Measurements from ENCODE around the gene SLC35F3. TPM values are rescaled to one million over a fixed set of nuclear protein-coding genes. Genes with fewer than 3 reads are reported as not detected.

SLC35F3 gene
- total RNA-seq, 6 experiments from 2014 or later: not detected

GRCh38 chr1:234132795-234133194 is 228.3 kb downstream of the SLC35F3 start:
- TF ChIP-seq POLR2A (IDR thresholded peaks at IDR 0.05): no peak
- TF ChIP-seq CTCF (IDR thresholded peaks at IDR 0.05): no peak
- intact Hi-C loops (cut with DNase I): no loop called here
- Histone ChIP-seq H3K4me3 (no peak overlapping the region), H3K36me3 (no peaks in the 10 kb centered on the region), H3K9me3 (no peaks in the 10 kb centered on the region), H3K4me1 (no peaks in the 10 kb centered on the region), H3K27ac (no peak overlapping the region), H3K27me3 (no peaks in the 10 kb centered on the region)
- 81% methylated on average over 2 of the region's 2 CpGs for WGBS (ENCODE audit: insufficient coverage, low coverage, low lambda C conversion rate, missing lambda C conversion rate)
- no peak for DNase-seq
- no peak for ATAC-seq

DNA sequence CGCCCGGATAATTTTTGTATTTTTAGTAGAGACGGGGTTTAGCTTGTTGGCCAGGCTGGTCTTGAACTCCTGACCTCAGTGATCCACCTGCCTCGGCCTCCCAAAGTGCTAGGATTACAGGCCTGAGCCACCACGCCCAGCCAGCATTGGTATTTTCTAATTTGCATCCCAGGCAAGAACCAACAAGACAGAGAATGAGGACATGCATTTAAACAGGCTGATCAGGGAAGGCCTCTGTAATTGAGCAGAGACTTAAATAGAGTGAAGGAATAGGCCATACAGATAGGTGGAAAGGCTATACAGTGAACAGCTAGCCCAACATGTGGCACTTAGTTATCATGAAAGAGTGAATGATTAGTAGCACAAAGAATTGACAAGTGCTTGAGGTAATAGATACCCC is 230.4 kb downstream of the SLC35F3 start:
- 57% methylated on average over 4 of the region's 5 CpGs for WGBS (ENCODE audit: insufficient coverage, low coverage, low lambda C conversion rate, missing lambda C conversion rate)

DNA sequence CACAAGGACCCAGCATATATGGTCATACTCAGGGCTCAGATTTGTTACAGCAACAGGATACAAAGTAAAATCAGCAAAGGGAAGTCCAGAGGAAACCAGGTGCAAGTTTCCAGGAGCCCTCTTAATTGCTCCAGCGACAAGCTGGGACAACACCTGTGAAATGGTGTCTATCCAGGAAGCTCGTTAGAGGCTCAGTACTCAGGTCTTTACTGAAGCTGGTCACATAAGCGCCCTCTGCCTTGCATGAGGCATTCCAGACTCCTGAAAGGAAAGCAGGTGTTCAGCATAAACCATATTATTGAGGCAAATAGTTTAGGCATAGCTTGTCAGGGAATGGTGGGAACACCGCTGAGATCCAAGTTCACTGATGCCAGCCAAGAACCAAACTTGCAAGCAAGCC is 231.0 kb downstream of the SLC35F3 start:
- intact Hi-C loops (cut with DNase I): no loop called here
- WGBS (ENCODE audit: insufficient coverage, low coverage, low lambda C conversion rate, missing lambda C conversion rate): 56% methylated on average over 3 of the region's 4 CpGs
- no peaks in the 10 kb centered on the region for H3K9me3 ChIP-seq
- no peak for ATAC-seq
- DNase-seq: no peak
- no peak overlapping the region for H3K27ac ChIP-seq
- no peaks in the 10 kb centered on the region for H3K4me1 ChIP-seq
- no peak overlapping the region for H3K4me3 ChIP-seq
- TF ChIP-seq POLR2A (IDR thresholded peaks at IDR 0.05): no peak
- TF ChIP-seq CTCF (IDR thresholded peaks at IDR 0.05): no peak
- no peaks in the 10 kb centered on the region for H3K36me3 ChIP-seq
- no peaks in the 10 kb centered on the region for H3K27me3 ChIP-seq

More for the DNA sequence above, 230.4 kb downstream of the SLC35F3 start:
- Histone ChIP-seq H3K9me3 (no peaks in the 10 kb centered on the region), H3K36me3 (no peaks in the 10 kb centered on the region), H3K4me3 (no peak overlapping the region), H3K4me1 (no peaks in the 10 kb centered on the region), H3K27ac (no peak overlapping the region), H3K27me3 (no peaks in the 10 kb centered on the region)
- ATAC-seq (no peak), DNase-seq (no peak)
- intact Hi-C loops (cut with DNase I): no loop called here
- no peak for TF ChIP-seq CTCF (IDR thresholded peaks at IDR 0.05)
- no peak for TF ChIP-seq POLR2A (IDR thresholded peaks at IDR 0.05)

DNA sequence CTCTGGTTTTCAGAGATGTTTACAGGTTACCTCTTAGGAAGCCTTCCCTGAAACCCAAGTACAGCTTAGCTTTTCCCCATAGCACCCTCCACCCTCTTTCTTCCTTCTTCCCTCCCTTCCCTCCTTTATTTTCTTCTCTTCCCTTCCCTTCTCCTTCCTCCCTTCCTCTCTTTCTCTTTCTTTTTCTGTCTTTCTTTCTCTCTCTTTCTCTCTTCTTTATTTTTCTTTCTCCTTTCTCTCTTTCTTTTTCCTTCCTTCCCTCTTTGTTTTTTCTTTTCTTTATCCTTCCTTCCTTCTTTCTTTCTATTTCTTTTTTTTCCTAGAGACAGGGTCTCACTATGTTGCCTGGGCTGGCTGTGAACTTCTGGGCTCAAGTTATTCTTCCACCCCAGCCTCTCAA is 231.6 kb downstream of the SLC35F3 start:
- H3K4me3 ChIP-seq: no peak overlapping the region
- no peak overlapping the region for H3K27ac ChIP-seq
- no peaks in the 10 kb centered on the region for H3K4me1 ChIP-seq
- no peaks in the 10 kb centered on the region for H3K9me3 ChIP-seq
- TF ChIP-seq POLR2A (IDR thresholded peaks at IDR 0.05) (no peak), CTCF (IDR thresholded peaks at IDR 0.05) (no peak)
- H3K27me3 ChIP-seq: no peaks in the 10 kb centered on the region
- ATAC-seq (no peak), DNase-seq (no peak)
- no peaks in the 10 kb centered on the region for H3K36me3 ChIP-seq
- intact Hi-C loops (cut with DNase I): no loop called here

DNA sequence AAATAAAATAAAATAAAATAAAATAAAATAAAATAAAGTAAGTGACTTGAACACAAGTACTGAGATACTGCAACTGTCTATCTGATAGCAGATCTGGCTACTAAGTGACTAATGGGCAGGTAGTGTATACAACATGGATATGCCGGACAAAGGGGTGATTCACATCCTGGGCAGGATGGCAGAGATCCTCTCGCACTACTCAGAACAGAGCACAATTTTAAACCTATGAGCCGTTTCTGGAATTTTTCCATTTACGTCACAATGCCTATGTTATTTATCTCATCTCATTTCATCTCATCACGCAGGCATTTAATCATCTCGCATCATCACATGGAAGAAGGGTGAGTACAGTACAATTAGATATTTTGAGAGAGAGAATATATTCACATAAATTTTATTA is 235.5 kb downstream of the SLC35F3 start:
- Histone ChIP-seq H3K36me3 (no peaks in the 10 kb centered on the region), H3K9me3 (no peaks in the 10 kb centered on the region), H3K27ac (no peak overlapping the region), H3K4me1 (no peaks in the 10 kb centered on the region), H3K27me3 (no peaks in the 10 kb centered on the region), H3K4me3 (no peak overlapping the region)
- TF ChIP-seq POLR2A (IDR thresholded peaks at IDR 0.05) (no peak), CTCF (IDR thresholded peaks at IDR 0.05) (no peak)
- intact Hi-C loops (cut with DNase I): loop anchor here in 1 of 2 donors (10.0 kb wide), 1 partner anchor 165 kb away; no protein-coding TSS in a partner anchor
- DNase-seq: no peak
- ATAC-seq: no peak
- 86% methylated on average over 6 of the region's 6 CpGs for WGBS (ENCODE audit: insufficient coverage, low coverage, low lambda C conversion rate, missing lambda C conversion rate)

All from right lobe of liver (tissue), 6 donors.